ENCODE data around the gene ATF3.
A peak's percentile ranks its signal among the peaks of the same experiment; 100 is the strongest.

ATF3 gene

GRCh38 chr1:212625781-212626450, 17.4 kb downstream of the ATF3 start:
- no peak for TF ChIP-seq CTCF (IDR thresholded peaks at IDR 0.05; ENCODE audit: insufficient read depth, low read depth, low read length, missing control alignments)

GRCh38 chr1:212628046-212628445, 19.5 kb downstream of the ATF3 start:
- no peak overlapping the region for H3K4me3 ChIP-seq (ENCODE audit: low read depth, low read length)
- TF ChIP-seq CTCF (IDR thresholded peaks at IDR 0.05; ENCODE audit: insufficient read depth, low read depth, low read length, missing control alignments): no peak
- no peak for DNase-seq (ENCODE audit: low read depth)

More at GRCh38 chr1:212625781-212626450, 17.4 kb downstream of the ATF3 start:
- no peak for DNase-seq (ENCODE audit: low read depth)
- no peak overlapping the region for H3K4me3 ChIP-seq (ENCODE audit: low read depth, low read length)

- no peak for TF ChIP-seq CTCF (IDR thresholded peaks at IDR 0.05; ENCODE audit: insufficient read depth, low read depth, low read length, missing control alignments)
- DNase-seq (ENCODE audit: low read depth): no peak
- no peak overlapping the region for H3K4me3 ChIP-seq (ENCODE audit: low read depth, low read length)
Observed at GRCh38 chr1:212628813-212629415, 20.4 kb downstream of the ATF3 start.

GRCh38 chr1:212629450-212630157, 21.0 kb downstream of the ATF3 start:
- TF ChIP-seq CTCF (IDR thresholded peaks at IDR 0.05; ENCODE audit: insufficient read depth, low read depth, low read length, missing control alignments): no peak
- no peak overlapping the region for H3K4me3 ChIP-seq (ENCODE audit: low read depth, low read length)
- no peak for DNase-seq (ENCODE audit: low read depth)

- peak; percentile 79 for DNase-seq (ENCODE audit: low read depth)
- TF ChIP-seq CTCF (IDR thresholded peaks at IDR 0.05; ENCODE audit: insufficient read depth, low read depth, low read length, missing control alignments): peak; percentile 96
- no peak overlapping the region for H3K4me3 ChIP-seq (ENCODE audit: low read depth, low read length)
Observed at GRCh38 chr1:212630158-212630900, 21.8 kb downstream of the ATF3 start.

GRCh38 chr1:212633161-212633560, 24.6 kb downstream of the ATF3 start:
- no peak overlapping the region for H3K4me3 ChIP-seq (ENCODE audit: low read depth, low read length)
- TF ChIP-seq CTCF (IDR thresholded peaks at IDR 0.05; ENCODE audit: insufficient read depth, low read depth, low read length, missing control alignments): no peak
- DNase-seq (ENCODE audit: low read depth): peak; percentile 35

Measured in GM12865 (cell line).